HT1080 (cell line): Measurements from ENCODE around the gene RAB4B. TPM values are rescaled to one million over a fixed set of nuclear protein-coding genes. Genes with fewer than 3 reads are reported as not detected.
"Not testable (repeated sequence)": the region's sequence is repeated elsewhere in the genome, so short reads cannot be mapped to it uniquely, and the experiment has no call there.

Experiments used
- DNase-seq: peaks from one replicate; pipeline ENCODE4 v3.0.0-alpha.2; 2015; ENCODE audit warnings: low read depth
- total RNA-seq: library from RNA; depleted of rRNA; stranded (reverse); fragments of >200 nt; shearing (Covaris generic); gene quantifications from 2 replicates; pipeline ENCODE4 v1.2.3, GENCODE V29; 2014

The RAB4B gene
- total RNA-seq, 1 experiment from 2014 or later = 10.6 TPM

DNA sequence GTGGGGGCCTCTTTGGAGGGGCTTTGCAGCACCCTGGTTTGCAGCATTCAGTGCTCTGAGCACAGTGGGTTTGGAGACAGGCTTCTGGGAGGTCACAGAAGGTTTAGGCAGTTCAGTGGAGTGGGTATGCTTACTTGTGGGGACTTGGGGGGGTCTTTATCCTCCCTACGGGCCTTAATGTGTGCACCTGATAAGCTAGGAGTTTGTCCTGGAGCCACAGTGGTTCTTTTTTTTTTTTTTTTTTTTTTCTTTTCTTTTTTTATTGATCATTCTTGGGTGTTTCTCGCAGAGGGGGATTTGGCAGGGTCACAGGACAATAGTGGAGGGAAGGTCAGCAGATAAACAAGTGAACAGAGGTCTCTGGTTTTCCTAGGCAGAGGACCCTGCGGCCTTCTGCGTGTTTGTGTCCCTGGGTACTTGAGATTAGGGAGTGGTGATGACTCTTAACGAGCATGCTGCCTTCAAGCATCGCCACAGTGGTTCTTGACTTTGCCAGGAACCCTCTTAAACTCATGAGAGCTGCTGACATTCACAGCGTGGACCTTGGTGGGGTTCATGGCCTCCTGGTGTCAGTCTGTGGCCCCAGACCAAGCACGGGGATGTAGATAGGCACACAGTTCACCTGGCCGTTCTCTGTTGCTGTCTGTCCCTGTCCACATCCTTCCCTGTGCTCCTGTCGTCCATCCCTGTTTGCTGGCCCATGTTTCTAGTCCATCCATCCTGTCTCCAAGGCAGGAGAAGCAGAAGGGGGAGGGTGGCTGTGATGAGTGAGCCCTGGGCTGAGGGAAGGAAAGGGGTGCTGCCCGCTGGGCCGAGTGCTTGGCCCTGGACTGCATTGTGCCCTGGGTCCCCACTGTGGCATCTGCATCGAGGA, 23.6 kb downstream of the RAB4B start:
- DNase-seq = no peak

DNA sequence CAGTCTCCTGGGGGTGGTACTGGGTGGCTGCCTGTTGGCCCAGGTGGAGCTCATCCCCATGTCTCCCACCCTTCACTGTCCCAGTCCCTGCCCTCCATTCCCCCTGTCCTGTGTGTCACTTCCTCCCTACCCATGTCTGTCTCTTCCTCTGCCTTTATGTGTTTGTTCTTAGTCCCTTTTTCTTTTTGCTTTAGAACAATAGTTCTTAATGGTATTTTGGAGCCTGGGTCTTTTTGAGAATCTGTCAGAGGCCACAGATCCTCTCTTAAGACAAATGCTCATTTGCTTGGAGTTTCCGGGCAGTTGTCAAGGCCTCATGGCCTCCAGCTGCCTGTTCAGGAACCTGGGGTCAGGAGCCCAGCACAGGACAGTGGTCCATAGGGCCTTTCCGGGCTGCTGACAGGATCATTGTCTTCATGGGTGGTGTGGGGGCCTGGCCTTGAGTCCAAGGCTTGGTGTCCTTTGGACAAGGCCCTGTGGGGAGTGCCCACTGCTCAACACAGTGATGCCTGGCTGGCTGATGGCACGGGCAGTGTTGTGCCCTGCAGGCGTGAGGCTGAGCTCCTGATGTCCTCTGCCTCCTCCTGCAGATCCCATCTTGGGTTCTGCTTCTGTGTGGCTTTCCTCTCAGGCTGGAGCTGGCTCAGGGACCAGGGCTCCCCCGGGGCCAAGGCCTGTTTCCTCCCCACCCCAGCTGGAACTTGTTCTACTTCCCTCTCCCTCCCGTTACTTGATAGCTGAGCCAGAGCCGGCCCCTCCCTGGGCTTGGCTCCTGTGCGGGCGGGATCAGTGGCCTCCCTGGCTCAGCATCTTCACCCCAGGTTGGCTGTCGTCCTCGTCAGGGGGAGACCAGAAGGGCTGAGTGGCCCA, 24.5 kb downstream of the RAB4B start:
- no peak for DNase-seq

DNA sequence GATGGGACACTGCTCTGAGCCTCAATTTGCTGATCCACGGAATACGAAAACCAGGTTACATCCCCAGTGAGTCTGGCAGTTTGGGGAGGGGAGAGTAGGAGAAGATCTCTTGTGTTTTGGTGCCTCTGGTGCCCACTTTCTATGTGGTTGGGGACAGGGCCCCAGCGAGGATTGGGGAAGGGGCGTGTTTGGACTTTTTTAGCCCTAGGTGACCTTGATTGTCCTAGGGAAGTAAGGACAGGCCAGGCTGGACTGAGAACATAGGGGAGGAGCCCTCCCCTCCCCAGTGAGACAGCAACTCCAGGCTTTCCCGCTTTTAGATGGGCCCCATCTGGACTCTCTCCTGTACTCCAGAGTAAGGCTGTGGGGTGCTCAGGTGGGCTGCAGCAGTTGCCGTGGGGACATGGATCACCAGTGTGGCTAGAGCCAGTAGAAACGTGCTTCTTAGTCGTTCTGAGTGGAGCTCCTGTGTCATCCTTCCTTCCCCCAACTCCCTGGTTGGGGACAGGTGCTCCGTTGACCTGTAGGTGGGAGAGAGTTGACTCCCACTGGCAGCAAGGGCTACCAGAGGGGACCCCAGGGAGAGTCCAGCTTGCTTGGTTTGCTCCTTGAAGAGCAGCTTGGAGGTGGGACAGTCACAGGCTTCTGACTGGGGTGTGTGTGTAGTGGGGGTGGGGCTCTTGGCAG, 25.3 kb downstream of the RAB4B start:
- DNase-seq = no peak

DNA sequence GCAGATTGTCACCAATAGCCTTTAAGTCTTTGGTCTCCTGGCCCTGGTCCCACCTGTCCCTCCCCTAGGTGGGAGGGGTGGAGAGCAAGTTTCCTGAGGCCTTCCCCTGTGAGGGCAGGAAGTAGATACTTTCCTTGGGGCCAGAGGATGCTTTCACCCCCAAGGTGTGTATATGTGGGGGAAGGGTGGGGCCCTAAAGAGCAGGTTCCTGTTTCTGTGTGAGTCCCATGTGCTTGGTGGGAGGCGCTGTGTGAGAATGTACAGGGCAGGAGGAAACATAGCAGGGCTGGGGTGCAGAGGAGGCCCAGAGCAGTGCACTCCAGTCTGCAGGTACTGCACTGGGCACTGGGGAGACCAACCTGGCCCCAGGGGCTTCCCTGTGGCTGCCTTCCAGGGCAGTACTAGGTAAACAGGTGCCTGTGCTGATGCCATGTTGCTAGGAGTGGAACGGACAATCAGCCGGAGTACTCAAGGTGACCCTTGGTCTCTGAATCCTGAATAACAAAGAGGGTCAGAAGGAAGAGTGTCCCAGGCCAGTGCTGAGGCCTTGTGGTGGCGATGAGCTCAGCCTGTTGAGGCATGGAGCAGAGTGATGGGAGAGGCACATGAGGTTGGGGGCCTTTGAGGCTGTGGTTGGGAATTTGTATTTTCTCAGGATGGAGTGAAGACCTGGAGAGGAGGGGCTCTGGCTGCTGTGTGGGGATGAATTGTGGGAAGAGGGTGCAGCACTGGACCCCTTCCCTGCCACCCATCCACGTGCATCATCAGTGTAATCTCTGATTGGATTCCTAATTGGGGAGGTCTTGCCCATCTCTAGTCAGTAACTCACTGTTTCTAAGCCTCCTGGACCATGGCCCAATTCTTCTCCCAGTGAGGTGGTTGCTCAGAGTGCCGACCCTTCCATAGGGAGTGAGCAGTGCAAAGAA, 26.1 kb downstream of the RAB4B start:
- no peak for DNase-seq

DNA sequence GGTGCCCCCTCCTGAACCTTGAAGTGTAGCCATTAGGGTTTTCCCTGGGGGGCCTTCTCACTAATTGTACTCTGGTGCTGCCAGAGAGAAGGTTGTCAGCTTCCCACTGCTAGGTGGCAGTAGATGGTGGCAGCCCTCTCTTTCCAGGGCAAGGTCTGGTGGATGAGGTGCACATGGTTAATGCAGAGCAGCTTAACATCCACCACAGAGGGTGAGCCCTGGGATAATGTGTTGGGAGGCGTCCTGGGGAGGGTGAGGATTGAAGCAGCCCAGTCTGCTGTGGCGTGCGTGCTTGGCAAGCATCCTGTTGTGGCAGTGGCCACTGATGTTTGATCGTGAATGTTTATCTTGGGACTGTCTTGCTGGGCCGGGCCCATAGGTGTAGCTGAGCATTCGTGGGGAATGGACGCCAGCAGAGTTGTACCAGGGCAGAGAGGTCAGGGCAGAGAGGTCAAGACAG, 26.8 kb downstream of the RAB4B start:
- DNase-seq = no peak

DNA sequence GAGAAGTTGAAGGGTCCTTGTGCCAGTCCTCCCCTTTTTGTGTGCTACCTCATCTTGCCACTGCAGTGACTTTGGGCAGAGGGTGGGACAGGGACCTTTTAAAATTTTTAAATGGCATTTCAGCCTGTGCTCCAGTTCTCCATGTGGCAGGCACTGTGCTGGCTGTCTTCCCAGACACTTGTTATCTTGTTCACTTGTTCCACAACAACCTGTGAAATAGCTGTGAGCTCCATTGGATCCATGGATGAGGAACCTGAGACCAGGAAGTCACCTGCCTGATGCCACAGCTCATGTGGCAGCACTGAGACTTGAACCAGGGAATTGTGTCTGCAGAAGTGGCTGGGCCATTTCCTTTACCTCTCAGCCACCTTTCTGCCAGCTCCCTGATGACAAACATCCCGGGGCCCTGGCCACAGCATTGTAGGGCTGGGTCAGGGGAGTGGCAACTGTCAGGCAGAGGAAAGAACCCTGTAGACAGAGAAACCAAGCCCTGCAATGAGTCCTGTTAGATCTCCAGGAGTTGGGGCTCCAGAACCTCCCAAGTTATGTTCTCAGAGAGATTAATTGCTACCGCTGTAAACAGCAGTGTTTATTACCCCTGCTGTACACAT, 27.3 kb downstream of the RAB4B start:
- DNase-seq = no peak

DNA sequence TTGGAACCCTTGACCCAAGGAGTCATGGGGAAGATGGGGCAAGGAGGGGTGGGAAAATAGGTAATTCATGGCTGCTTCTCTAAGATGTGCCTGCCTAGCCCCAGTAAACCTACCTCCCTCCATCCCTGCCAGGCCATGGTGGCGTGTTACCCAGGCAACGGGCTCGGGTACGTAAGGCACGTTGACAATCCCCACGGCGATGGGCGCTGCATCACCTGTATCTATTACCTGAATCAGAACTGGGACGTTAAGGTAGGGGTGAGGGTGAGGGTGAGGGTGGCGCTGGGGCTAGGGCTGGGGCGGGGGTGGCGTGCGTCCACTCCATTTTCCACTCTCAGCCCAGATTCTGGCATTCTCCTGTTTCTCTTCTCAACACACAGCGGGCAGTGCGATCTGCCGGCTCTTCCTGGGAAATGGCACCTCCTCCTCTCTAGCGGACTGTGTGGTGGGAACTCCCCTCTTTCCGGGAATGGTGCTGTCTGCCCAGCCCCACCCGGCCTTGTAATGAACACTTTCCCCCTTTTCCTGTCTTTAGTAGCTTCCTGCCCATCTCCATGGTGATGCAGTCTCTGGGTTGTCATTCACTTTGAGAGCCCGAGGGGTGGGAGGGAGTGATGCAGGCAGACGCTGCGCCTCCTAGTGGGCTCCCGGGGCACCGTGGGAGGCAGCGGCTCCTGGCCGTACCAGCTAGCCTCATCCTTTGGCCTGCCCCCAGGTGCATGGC, 28.5 kb downstream of the RAB4B start:
- peak; percentile 98 for DNase-seq

DNA sequence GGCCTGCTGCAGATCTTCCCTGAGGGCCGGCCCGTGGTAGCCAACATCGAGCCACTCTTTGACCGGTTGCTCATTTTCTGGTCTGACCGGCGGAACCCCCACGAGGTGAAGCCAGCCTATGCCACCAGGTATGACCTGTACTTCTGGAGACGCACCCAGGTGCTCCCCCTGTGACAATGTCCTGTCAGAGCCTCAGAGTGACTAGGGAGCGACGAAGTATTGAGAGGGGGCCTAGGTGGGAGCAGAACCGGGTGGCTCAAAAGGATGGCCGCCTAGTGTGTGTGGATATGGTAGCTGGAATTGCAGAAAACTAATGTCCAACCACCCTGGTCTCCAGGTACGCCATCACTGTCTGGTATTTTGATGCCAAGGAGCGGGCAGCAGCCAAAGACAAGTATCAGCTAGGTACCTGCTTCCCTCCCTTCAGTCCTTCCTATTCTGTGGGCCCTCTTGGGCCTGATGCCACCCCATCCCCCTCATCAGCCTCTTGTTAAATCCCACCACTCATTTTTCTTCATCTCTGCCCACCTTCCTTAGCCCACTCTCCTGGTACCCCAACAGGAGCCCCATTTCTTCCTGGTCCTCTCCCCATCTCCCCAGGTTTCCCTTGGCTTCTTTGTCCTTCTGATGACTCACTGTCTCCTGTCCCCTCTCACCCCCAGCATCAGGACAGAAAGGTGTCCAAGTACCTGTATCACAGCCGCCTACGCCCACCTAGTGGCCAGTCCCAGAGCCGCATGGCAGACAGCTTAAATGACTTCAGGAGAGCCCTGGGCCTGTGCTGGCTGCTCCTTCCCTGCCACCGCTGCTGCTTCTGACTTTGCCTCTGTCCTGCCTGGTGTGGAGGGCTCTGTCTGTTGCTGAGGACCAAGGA, 29.3 kb downstream of the RAB4B start:
- no peak for DNase-seq

DNA sequence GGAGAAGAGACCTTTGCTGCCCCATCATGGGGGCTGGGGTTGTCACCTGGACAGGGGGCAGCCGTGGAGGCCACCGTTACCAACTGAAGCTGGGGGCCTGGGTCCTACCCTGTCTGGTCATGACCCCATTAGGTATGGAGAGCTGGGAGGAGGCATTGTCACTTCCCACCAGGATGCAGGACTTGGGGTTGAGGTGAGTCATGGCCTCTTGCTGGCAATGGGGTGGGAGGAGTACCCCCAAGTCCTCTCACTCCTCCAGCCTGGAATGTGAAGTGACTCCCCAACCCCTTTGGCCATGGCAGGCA, 29.9 kb downstream of the RAB4B start:
- no peak for DNase-seq

DNA sequence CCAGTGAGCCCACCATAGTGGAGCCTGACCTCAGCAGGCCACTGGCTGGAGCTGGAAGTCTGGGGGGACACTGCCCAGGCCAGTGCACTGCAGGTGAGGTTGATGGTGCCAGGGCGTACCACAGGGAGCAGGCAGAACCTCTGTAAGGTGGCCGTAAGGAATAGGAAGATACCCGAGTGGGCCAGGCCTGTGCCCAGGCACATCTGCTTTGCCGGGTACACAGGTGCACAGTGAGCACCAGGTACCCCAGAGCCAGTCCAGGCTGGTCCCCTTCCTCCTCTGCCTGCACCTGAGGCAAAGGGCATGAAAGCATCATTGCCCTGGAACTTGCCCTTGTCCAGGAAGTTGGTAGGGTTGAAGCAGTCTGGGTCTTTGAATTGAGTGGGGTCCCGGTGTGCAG, 30.4 kb downstream of the RAB4B start:
- no peak for DNase-seq

DNA sequence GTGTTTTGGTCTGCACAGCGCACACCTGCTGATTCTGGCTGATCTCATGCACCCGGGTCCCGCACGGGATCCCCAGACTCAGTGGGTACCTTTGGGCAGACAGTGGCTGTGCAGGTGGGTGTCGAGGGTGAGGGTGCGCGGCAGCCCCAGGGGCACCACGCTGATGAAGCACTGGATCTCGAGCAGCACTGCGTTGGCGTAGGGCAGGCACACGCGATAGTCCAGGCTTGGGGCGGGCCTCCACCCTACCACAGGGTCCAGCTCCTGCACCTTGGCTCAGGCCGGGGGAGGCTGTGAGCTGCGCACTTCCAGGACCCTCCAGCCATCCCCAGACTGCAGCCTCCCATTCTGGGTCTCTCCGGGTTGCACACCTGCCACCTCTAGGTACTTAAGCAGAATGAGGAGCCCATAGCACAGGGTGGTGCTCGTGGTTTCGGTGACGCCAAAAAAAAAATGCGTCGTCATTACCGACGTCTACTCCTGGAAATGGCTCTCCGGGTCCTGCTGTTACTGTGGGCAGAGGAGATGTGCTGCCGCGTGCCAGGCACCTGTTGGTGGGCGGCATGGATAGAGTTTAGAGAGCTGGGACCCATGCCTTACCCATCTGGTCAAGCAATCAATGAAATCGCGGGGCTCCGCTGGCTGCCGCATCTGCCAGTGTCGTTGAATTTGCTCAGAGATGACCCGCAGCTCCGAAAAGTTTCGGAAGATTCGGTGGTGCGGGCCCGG, 31.5 kb downstream of the RAB4B start:
- no peak for DNase-seq

DNA sequence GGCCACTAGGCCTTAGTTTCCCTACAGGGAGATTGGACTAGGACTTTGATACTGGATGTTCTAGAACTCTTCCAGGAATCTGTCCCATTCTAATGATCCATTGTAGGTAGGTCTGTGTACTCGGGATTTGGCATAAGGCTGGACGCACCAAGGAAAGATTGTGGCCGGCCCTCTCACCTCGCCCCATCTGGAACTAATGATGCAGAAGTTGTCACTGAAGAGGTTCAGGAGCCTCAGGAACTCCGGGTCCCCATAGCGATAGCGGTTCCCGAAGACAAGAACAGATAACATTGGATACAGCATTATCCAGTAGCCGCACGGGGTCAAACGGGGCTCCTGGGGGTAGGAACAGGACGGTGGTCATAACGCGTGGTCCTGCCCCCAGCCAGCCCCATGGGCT, 32.1 kb downstream of the RAB4B start:
- no peak for DNase-seq

DNA sequence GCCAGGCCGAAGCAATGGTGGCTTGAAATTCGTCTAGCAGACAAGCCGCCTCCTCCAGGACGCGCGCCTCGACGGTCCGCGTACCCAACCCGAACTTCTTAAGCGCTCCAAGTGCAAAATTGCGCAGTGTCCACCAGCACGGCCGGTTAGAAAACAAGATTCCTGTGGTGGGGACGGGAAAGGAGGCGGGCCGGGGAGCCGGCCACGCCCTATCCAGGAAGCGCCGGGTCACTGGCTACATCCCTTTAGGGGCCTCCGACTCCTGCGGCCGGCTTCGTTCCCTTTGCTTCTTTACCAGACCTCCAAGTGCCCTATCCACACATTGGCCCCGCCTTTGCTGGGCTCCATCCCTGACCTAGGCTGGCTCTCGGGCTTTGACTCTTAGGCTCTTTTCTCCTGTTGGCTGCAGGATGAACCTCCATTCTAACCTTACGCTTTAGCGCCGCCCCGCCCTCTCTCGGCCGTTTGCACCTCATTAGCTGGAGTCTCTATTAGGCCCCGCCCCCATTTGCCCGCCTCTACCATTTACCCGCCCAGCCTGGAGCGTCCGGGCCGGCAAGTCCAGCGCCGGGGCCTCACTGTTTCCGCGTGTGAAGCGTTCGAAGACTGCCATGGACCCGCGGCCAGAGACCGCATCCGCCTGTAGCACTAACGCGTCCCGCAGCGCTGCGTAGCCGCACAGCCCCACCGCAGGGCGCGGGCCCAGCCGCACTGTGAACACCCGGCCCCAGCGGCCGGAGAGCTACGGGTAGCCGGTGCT, 32.8 kb downstream of the RAB4B start:
- not testable (repeated sequence) for DNase-seq

DNA sequence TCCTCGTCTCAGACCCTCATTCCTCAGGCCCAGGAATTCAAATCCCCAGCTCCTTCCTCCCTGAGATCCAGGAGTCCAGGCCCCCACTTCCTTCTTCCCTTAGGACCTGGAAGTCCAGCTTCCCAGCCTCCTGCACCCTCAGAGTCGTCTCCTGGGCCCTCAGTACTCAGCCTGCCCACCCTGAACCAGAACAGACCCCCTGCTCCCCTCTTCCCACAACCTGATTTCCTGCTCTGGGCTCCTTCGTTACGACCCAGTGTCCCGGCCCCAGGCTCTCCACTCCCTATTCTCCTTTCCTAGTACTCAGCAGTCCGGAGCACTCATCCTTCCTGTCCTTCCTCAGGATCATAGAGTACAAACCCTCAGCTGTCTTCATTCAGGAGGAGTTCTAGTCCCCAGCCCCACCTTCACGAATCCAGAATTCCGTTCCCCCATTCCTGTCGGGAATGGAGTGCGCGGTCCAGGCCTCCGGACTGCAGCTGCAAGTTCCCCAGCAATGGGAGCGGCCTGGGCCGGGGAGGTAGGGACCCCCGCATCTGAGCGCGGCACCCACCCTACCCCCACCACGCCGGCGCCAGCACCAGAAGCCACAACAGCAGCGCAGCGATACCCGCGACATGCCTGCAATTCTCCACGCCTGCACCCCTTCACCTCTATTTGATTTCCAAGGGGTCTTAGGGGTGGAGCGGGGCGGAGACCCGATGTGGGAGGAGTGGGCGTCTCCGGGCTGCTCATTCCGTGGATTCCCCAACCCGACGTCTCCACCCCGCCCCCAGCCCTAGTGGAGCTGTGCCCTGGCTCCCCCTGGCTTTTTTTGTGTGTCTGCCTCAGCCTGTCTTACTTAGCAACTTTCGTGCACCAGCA, 33.7 kb downstream of the RAB4B start:
- DNase-seq = no peak

DNA sequence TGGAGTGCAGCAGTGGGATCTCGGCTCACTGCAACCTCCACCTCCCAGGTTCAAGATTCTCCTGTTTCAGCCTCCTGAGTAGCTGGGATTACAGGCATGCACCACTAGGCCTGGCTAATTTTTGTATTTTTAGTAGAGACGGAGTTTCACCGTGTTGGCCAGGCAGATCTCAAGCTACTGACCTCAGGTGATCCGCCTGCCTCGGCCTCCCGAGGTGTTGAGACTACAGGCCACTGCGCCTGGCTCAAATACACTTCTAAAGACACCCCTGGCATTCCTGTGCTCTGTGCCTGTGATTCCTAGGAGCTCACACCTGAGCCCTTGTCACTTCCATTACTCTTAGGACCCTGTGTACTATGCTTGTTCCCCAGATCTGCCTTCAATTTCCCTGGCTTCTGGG, 34.5 kb downstream of the RAB4B start:
- not testable (repeated sequence) for DNase-seq

DNA sequence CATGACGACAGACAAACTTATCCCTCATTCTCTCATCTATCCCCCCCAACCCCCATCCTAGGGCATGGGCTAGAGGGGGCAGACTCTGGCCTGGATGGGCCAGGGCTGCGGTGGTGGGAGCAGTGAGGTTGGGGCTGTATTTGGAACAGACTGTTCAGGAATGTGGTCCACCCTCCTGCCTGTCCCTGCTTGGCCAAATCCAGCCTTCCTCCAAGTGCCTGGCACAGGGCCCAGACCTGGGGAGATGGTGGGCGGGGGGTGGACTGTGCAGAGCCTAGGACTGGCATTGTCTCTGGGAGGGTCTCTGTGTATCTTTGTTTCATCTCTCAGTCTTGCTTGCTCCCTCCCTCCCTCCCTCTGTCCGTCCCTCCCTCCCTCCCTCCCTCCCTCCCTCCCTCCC, 35.1 kb downstream of the RAB4B start:
- no peak for DNase-seq
